GM19025 (cell line): ENCODE data around the gene BRI3BP.

Source experiments
- ATAC-seq: cut with Tn5 transposase; IDR thresholded peaks from one replicate; pipeline ENCODE4 v1.9.1; 2021; ENCODE audit warnings: mild to moderate bottlenecking, low read depth, moderate library complexity; ENCODE audit not compliant: unreplicated experiment

BRI3BP gene

GRCh38 chr12:124993626-124994436 is at the start of gene BRI3BP:
Gene BRI3BP (plus strand): TSS chr12:124993645. CDS start chr12:124993791, 146 bp downstream.
- ATAC-seq = peak; percentile 58

- ATAC-seq = no peak
These were observed 47.0 kb upstream of the BRI3BP start for GRCh38 chr12:124946447-124946793.

- ATAC-seq = no peak
These were observed 46.4 kb upstream of the BRI3BP start for GRCh38 chr12:124947013-124947412.

GRCh38 chr12:124947561-124948398 is 45.7 kb upstream of the BRI3BP start:
- ATAC-seq = no peak

- ATAC-seq = no peak
These were observed 44.4 kb upstream of the BRI3BP start for GRCh38 chr12:124949066-124949465.

GRCh38 chr12:124949779-124950728 is 43.4 kb upstream of the BRI3BP start:
- no peak for ATAC-seq

- no peak for ATAC-seq
These were observed 41.1 kb upstream of the BRI3BP start for GRCh38 chr12:124952295-124952694.

- no peak for ATAC-seq
These were observed 40.6 kb upstream of the BRI3BP start for GRCh38 chr12:124952801-124953200.

- ATAC-seq = no peak
These were observed 39.6 kb upstream of the BRI3BP start for GRCh38 chr12:124953689-124954405.

GRCh38 chr12:124954771-124955170 is 38.7 kb upstream of the BRI3BP start:
- ATAC-seq = no peak

- no peak for ATAC-seq
These were observed 36.9 kb upstream of the BRI3BP start for GRCh38 chr12:124956571-124956970.

GRCh38 chr12:124961055-124961454 is 32.4 kb upstream of the BRI3BP start:
- no peak for ATAC-seq

- ATAC-seq = no peak
These were observed 30.2 kb upstream of the BRI3BP start for GRCh38 chr12:124963211-124963610.

- no peak for ATAC-seq
These were observed 29.2 kb upstream of the BRI3BP start for GRCh38 chr12:124964251-124964650.

GRCh38 chr12:124964836-124965462 is 28.5 kb upstream of the BRI3BP start:
- no peak for ATAC-seq

- no peak for ATAC-seq
These were observed 26.3 kb upstream of the BRI3BP start for GRCh38 chr12:124967016-124967739.

- ATAC-seq = no peak
These were observed 24.8 kb upstream of the BRI3BP start for GRCh38 chr12:124968656-124969055.

- no peak for ATAC-seq
These were observed 22.6 kb upstream of the BRI3BP start for GRCh38 chr12:124970647-124971402.
